HUES6 (cell line): ENCODE data around the gene PLG.
"Not testable (repeated sequence)": the region's sequence is repeated elsewhere in the genome, so short reads cannot be mapped to it uniquely, and the experiment has no call there.

Experiments used
- H3K27ac ChIP-seq: 2 replicates; pipeline ENCODE4 v1.7.0; 2013; ENCODE audit warnings: low read depth, mild to moderate bottlenecking, low read length, inconsistent platforms
- H3K27me3 ChIP-seq: 2 replicates; pipeline ENCODE4 v1.6.1; 2013; ENCODE audit warnings: low read length; ENCODE audit not compliant: control insufficient read depth, insufficient read depth
- H3K36me3 ChIP-seq: 2 replicates; pipeline ENCODE4 v1.6.1; 2013; ENCODE audit warnings: low read length; ENCODE audit not compliant: control insufficient read depth, insufficient read depth
- H3K4me1 ChIP-seq: 2 replicates; pipeline ENCODE4 v1.6.1; 2013; ENCODE audit warnings: low read length; ENCODE audit not compliant: control insufficient read depth, insufficient read depth
- H3K4me3 ChIP-seq: 2 replicates; pipeline ENCODE4 v1.5.1; 2013; ENCODE audit warnings: low read depth, low read length
- H3K9ac ChIP-seq: one replicate; pipeline ENCODE4 v1.6.1; 2013; ENCODE audit warnings: mild to moderate bottlenecking, low read length
- H3K9me3 ChIP-seq: 2 replicates; pipeline ENCODE4 v1.6.1; 2013; ENCODE audit warnings: low read depth, low read length; ENCODE audit not compliant: control insufficient read depth, insufficient read depth

Gene PLG

DNA sequence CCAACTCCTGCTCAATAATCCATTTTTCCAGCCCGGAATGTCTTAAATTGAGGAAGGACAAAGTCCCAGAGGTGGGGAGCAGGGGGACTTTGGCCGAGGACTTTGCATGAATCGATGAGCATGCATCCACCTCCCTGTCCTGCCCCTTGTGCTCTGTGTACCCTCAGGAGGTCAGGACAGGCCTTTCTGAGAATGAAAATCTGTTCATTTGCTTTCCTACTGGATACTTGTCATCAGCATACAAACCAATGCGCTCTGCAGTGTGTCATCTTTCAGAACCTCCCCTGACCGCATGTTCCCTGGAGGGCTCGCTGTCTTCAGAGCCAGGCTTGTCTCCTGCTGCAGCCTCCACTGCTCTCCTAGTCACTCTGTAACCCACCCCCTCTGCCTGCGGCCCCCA lies 2.6 kb downstream of the PLG start:
- not testable (repeated sequence) for H3K9me3 ChIP-seq, H3K27me3 ChIP-seq, H3K9ac ChIP-seq, H3K27ac ChIP-seq, H3K36me3 ChIP-seq, H3K4me3 ChIP-seq, H3K4me1 ChIP-seq

GRCh38 chr6:160708993-160709392 lies 6.9 kb downstream of the PLG start:
- not testable (repeated sequence) for H3K4me1 ChIP-seq

GRCh38 chr6:160714731-160715316 lies 12.8 kb downstream of the PLG start:
- no peaks in the 10 kb centered on the region for H3K4me1 ChIP-seq
- H3K27me3 ChIP-seq, result no peaks in the 10 kb centered on the region
- no peaks in the 10 kb centered on the region for H3K9me3 ChIP-seq
- H3K36me3 ChIP-seq, result no peaks in the 10 kb centered on the region
- H3K4me3 ChIP-seq, result no peak overlapping the region
- H3K9ac ChIP-seq, result no peak overlapping the region
- no peak overlapping the region for H3K27ac ChIP-seq

More at GRCh38 chr6:160708993-160709392, 6.9 kb downstream of the PLG start:
- H3K36me3 ChIP-seq, H3K9ac ChIP-seq, H3K27ac ChIP-seq, H3K27me3 ChIP-seq, H3K4me3 ChIP-seq, H3K9me3 ChIP-seq: not testable (repeated sequence)

GRCh38 chr6:160730911-160731310 lies 28.9 kb downstream of the PLG start:
- H3K27me3 ChIP-seq, result no peaks in the 10 kb centered on the region
- no peak overlapping the region for H3K9ac ChIP-seq
- H3K27ac ChIP-seq, result no peak overlapping the region
- no peaks in the 10 kb centered on the region for H3K9me3 ChIP-seq
- no peak overlapping the region for H3K4me3 ChIP-seq
- no peaks in the 10 kb centered on the region for H3K36me3 ChIP-seq
- H3K4me1 ChIP-seq, result no peaks in the 10 kb centered on the region

DNA sequence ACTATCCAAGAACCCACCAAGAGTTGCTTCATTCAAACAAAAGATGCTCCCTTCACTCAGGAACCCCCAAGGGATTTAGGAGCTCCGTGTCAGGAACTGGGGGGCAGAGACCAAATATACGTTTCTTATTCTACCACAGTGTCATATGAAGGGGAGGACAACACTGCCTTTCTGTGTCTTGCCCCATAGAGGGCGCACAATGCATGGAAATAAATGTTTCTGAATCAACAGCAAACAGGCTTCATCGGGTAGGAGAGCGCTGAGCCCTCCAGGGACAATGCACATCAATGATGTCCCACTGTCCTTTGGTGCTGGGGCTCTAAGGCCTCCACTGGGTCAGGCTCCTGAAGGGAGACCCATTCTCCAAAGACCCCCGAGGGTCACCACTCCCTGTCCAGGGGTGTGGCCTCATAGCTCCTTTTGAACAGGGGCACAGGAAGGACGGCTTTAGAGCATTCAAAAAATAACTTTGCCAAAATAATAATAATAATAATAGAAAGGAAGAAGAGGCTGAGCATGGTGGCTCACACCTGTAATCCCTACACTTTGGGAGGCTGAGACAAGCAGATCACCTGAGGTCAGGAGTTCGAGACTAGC lies 31.1 kb downstream of the PLG start:
- no peaks in the 10 kb centered on the region for H3K27me3 ChIP-seq
- H3K36me3 ChIP-seq, result no peaks in the 10 kb centered on the region
- H3K4me1 ChIP-seq, result no peaks in the 10 kb centered on the region
- no peak overlapping the region for H3K4me3 ChIP-seq
- no peaks in the 10 kb centered on the region for H3K9me3 ChIP-seq
- no peak overlapping the region for H3K9ac ChIP-seq
- no peak overlapping the region for H3K27ac ChIP-seq

DNA sequence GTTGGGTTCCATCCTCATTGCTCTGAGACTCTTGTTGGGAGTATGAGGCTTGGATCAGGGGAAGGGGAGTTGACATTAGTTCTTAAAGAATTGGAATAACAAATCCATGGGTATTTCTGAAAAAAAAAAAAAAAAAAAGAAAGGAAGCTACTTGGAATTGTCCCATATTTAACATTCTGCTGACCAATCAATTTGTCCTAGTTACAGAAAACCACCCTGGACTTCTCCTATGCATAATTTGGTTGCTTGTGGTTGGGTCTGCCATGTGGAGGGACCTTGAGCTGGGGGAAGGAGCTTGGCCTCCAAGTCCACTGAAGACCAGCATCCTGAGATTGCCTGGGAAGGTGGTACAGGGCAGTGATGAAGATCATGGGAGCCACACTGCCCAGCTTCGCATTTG lies 32.6 kb downstream of the PLG start:
- no peak overlapping the region for H3K4me3 ChIP-seq
- no peaks in the 10 kb centered on the region for H3K9me3 ChIP-seq
- H3K4me1 ChIP-seq, result no peaks in the 10 kb centered on the region
- H3K27me3 ChIP-seq, result no peaks in the 10 kb centered on the region
- no peaks in the 10 kb centered on the region for H3K36me3 ChIP-seq
- H3K27ac ChIP-seq, result no peak overlapping the region
- no peak overlapping the region for H3K9ac ChIP-seq

- H3K36me3 ChIP-seq, result no peaks in the 10 kb centered on the region
- H3K27ac ChIP-seq, result no peak overlapping the region
- no peaks in the 10 kb centered on the region for H3K4me1 ChIP-seq
- no peaks in the 10 kb centered on the region for H3K9me3 ChIP-seq
- H3K27me3 ChIP-seq, result no peaks in the 10 kb centered on the region
- no peak overlapping the region for H3K4me3 ChIP-seq
- no peak overlapping the region for H3K9ac ChIP-seq
These were observed 33.5 kb downstream of the PLG start for GRCh38 chr6:160735523-160735922.

GRCh38 chr6:160737934-160738333 lies 35.9 kb downstream of the PLG start:
- no peaks in the 10 kb centered on the region for H3K27me3 ChIP-seq
- H3K9me3 ChIP-seq, result no peaks in the 10 kb centered on the region
- H3K36me3 ChIP-seq, result no peaks in the 10 kb centered on the region
- H3K27ac ChIP-seq, result no peak overlapping the region
- H3K9ac ChIP-seq, result no peak overlapping the region
- no peak overlapping the region for H3K4me3 ChIP-seq
- H3K4me1 ChIP-seq, result no peaks in the 10 kb centered on the region

DNA sequence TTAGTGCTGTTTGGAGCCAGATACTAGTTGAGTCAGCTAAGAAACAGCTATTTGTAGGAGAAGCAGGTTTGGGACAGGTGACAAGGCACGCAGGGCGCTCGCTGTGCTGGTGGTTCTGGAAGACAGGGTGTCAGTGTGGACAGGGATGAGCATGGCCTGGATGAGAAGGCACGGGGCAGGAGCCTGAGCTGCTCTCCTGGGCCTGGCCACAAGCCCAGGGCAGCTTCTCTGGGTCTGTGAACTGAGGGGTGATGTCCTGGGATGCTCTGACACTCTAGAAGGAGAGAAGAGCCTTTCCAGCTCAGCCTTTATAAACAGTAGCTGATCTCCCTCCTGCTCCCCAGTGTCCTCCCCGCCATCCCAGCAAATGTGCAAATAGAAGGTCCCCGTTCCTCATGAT lies 37.9 kb downstream of the PLG start:
- no peaks in the 10 kb centered on the region for H3K27me3 ChIP-seq
- H3K9me3 ChIP-seq, result no peaks in the 10 kb centered on the region
- no peak overlapping the region for H3K27ac ChIP-seq
- H3K36me3 ChIP-seq, result no peaks in the 10 kb centered on the region
- H3K4me1 ChIP-seq, result no peaks in the 10 kb centered on the region
- no peak overlapping the region for H3K9ac ChIP-seq
- H3K4me3 ChIP-seq, result no peak overlapping the region

DNA sequence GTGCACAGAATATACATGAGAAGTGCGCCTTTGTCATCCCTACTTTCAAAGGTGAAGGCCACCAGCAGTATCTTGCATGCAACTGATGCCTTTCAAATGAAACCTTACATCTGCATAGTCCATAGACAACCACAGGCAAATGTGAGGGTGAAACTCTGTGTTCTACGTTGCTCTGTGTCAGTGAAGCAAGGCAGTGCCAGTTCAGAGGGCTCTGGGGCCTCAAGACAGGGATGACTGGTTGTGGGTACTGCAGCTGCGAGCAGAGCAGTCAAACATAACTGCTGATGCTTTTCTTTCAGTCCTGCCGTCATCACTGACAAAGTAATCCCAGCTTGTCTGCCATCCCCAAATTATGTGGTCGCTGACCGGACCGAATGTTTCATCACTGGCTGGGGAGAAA lies 39.0 kb downstream of the PLG start:
- not testable (repeated sequence) for H3K4me1 ChIP-seq, H3K27me3 ChIP-seq, H3K4me3 ChIP-seq, H3K27ac ChIP-seq, H3K9me3 ChIP-seq, H3K9ac ChIP-seq, H3K36me3 ChIP-seq

DNA sequence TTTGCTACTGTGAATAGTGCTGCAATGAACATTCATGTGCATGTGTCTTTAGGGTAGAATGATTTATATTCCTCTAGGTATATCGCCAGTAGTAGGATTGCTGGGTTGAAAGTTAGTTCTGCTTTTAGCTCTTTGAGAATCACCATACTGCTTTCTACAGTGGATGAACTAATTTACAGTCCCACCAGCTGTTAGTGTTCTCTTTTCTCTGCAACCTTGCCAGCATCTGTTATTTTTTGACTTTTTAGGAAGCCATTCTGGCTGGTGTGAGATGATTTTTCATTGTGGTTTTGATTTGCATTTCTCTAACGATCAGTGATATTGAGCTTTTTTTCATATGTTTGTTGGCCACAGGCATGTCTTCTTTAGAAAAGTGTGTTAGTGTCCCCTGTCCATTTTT lies 40.0 kb downstream of the PLG start:
- Histone ChIP-seq H3K4me3 (no peak overlapping the region), H3K27me3 (no peaks in the 10 kb centered on the region), H3K9me3 (no peaks in the 10 kb centered on the region), H3K4me1 (no peaks in the 10 kb centered on the region), H3K27ac (no peak overlapping the region), H3K9ac (no peak overlapping the region), H3K36me3 (no peaks in the 10 kb centered on the region)
